HG02571 (cell line): ENCODE data around the gene PHKB.

Experiments used
- ATAC-seq: cut with Tn5 transposase; IDR thresholded peaks from one replicate; pipeline ENCODE4 v1.9.1; 2021; ENCODE audit warnings: mild to moderate bottlenecking, moderate library complexity; ENCODE audit not compliant: unreplicated experiment

Gene PHKB

DNA sequence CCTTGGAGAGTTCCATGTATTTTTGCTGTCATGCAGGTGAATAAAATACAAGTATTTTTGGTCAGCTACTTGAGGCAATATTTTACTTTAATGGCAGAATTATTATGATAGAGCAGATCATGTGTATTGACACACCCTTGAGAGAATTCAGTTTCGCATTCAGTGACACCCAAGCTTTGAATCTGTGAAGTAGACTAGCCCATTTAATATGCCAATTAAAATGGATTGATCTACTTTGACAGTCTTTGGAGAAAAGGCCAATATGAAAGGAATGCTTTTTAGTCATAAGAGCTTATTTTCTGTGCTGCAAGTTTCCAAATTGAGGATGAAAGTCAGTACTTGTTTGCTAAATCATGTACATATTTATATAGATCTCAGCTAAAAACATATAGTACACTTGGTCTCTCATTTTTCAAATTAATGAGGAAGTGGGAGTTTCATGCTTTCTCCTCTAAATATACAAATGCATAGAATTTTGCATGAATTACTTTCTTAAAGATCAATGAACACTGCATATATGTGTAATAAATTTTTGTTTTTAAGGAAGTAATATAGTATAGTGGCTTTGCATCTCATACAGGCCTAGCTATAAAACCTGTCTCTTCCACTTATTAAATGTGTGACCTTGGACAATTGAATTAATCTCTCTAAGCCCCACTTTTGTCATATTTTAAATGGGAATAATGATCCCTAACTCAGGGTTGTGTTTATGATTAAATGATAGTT is 161.5 kb downstream of the PHKB start:
- ATAC-seq: no peak

DNA sequence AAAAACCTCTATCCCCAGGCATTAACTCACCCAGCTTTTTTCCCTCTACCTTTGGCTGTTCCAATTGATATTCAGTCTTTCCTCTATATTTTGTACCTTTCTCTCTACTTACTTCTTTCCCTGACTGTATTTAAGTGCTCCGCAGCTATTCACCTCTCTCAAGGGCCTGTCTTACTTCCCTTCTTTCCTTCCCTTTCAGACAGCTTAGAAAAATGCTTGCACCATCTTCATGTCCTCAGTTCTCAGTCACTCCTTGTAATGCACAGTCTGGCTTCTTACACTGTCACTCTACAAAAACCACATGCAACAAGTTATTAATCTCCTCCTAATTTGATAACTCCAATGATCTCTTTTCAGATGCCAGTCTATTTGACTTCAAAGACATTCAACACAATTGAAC is 163.4 kb downstream of the PHKB start:
- ATAC-seq: no peak

DNA sequence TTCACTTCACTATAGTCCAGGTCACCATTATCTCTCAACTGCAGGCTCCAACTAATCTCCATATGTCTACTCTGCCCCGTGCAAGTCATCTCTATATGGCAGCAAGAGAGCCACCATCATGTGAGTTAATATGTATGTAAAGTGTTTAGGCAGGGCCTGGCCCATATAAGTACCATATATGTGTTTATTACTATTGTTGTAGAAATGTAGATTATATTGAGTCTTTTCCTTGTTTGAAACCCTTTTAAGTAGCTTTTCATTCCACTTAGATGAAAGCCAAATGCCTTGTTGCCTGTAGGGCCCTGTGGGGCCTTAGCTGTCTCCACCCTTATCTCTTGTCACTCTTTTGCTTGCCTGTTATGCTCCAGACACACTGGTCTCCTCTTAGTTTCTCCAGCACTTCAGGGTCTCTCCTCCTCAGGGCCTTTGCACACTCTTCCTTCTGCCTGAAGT is 164.0 kb downstream of the PHKB start:
- no peak for ATAC-seq

DNA sequence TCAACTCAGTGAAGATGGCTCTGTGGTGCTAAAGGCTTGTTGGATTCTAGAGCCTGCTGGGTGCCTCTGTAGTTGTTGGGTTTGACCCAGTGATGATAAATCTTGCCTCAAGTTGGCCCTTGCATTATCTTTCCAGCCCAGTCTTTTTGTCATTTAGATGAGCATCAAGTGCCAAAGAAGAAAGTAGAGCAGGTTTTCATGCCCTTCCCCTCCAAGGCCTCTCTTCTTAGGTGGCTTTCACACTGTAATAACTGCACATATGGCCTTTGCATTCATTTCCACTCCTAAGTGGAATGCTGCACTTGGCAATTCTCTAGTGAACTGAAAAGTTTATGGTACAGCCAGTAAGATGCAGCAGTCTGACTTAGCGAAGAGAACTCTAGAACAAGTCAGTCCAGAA is 165.1 kb downstream of the PHKB start:
- no peak for ATAC-seq

DNA sequence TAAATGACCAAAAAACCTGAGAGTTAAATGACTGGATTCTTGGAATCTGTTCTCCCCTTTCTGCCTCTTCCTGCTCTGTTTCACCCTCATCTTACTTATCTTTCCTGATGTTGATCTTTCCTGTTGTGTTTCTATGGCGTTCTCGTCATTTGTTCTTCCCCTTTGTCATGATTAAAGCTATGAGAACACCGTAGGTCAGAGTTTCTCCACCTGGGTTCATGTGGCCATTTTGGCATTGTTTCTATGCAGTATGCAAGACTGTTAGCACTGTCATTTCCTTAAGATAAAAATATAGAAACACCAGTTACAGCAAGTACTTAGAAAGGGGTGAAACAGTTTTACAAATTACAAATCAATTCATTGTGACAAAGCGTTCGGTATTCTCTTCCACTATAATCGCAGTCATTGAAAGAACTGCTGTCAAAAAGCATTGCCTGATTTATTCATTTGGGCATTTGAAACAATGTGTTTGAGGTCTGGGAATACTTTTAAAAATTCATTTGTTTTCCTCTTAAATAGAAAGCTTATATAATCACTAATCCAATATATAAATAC is 166.0 kb downstream of the PHKB start:
- ATAC-seq: no peak

DNA sequence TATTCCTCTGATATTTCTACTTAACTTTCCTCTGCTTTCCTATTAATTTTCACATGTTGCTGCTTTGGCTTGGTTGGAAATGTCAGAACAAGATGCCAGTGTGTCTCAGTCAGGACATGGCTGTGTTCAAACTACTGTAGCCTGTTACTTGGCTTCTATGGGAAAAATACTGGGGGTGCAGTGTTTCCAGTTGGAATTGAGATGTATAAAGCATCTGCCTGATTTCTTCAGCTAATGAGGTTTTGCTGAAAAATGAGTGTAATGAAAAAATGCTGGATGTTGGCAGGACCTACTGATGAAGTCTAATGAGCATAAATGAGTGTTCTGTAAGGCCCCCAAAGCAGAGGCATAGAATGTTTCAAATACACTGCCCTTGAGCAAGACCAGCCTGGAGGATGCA is 166.6 kb downstream of the PHKB start:
- no peak for ATAC-seq

DNA sequence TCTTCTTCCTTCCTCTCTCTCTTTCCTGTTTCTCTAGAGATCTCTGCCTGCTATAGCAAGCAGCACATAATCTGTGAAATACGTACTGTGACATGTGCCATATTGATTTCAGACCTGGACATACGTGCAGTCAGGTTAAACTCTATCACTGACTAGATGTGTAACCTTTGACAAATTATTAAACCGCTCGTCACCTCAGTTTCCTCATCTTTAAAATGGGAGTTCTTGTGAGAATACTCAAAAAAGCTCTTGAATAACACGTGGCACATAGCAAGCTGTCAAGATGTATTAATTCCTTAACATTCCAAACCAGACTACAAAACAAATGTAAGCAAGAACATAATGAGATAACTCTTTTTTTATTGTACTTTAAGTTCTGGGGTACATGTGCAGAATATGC is 170.0 kb downstream of the PHKB start:
- ATAC-seq: no peak

DNA sequence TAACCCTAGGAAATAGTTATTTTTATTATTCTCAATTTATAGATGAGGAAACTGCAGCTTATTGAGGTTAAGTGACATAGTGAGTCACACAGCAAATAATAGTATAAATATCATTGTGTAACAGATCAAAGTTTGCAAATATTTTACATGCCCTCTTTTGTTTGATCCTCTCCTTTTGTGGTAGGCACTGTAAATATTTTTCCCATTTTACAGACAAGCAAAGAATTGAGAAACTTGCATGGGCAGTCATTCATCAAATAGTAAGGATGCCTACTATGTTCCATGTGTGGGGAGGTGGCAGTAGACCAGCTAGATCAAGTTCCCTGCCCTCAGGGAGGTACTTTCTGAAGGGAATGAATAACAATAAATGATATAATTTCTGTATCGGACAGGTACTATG is 173.0 kb downstream of the PHKB start:
- ATAC-seq: no peak

DNA sequence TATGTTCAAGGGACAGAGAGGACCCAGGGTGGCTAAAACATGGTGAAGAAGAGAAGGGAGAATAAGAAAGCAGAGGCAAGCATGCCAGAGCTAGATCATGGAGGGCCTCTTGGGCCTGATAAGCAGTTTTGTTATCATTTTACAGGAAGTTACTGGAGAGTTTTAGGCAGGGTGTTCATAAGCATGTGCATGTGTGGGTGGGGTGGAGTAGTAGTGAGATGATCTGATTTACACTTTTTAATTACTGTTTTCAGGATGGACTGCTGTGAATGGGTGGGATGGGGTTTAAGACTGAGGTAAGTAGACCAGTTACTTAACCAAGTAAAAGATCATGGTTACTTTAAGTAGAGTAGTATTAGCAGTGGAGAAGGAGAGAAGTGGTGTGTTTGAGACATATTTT is 173.6 kb downstream of the PHKB start:
- no peak for ATAC-seq

DNA sequence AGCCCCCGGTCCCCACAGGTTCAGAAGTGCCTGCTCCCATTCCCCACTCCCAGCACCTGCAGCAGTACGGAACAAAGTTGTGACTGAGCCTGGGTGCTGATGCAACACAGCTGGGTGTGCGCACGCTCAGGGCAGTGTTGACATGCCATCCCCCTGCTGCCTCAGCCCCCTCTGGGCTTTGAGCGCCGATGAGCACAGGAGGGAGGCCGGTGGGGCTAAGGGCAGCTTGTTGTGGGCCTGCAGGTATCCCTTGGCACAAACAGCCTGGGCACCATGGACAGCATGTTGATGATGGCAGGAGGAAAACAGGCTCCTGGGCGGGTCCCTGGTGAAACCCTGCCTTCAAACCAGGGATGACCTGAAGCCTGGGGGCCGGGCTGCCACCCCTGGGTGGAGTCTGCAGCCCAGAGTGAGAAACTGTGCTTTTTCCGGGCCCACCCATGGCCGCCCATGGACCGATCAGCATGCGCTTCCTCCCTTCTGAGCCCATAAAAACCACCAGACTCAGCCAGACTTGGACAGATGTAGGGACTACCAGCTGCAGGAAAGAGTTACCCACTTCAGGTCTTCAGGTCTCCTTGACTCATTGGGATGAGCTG is 175.5 kb downstream of the PHKB start:
- no peak for ATAC-seq

DNA sequence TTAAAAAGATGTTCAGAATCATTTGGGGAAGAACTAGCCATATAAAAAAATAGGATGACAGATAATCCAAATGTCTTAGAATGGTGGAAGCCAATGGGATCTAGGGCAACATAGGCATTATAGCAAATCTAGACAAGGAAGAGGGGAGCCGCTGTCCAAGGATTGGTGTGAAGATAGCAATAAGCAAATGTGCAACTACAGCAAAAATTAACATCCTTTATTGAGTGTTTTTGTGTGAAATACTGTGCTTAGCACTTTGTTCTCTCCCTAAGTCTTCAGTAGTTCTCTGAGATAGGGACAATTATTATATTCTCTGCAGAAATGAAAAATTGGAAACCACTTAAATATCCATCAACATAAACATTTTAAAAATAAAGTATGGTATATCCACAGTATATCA is 177.0 kb downstream of the PHKB start:
- no peak for ATAC-seq

DNA sequence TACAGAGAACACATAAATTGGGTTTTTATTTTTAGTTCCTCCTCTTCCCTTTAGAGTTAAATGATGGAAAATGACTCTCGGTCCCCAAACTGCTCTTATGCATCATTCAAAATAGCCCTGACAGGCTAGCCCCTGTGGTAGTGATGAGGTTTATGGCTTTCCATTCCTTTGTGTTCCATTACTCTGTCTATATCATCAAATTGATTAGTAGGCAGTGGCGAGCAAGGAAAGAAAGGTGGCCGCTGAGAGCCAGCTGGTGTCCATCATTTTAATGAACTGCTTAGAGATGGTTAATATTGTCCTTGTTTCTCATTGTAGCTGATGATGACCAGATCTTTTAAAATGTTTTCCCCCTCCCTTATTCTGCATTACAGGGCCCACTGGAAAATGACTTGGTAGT is 179.5 kb downstream of the PHKB start:
- ATAC-seq: no peak

DNA sequence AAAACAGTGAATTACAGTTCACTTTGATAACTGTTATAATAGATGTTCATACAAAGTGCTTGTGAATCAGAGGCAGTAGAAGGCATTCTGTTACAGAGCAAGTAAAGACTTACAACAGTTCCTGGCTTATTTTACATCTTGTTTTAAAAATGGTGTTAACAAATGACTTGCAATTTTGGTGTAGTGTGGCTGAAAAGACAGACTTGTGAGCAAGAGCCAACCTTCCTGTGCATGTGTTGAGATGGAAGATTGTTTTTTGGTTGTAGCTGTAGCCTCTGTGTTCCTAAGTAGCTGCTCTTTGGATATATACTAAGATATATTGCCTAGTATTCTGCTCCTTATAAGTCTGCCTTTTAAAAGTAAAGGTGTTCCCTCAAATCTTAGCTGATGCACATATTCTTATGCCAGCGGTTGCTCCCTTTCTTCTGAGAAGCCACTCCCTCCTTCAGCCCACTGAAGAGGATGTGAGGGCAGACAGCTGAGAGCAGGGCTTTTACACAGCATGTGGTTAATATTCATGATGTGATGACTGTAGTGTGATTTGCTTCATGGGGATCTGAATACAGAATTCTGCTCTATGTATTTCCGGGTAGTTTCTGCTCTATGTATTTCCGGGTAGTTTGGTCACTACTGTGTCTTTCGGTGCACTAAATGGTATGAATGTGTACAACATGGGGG is 182.3 kb downstream of the PHKB start:
- ATAC-seq: no peak

DNA sequence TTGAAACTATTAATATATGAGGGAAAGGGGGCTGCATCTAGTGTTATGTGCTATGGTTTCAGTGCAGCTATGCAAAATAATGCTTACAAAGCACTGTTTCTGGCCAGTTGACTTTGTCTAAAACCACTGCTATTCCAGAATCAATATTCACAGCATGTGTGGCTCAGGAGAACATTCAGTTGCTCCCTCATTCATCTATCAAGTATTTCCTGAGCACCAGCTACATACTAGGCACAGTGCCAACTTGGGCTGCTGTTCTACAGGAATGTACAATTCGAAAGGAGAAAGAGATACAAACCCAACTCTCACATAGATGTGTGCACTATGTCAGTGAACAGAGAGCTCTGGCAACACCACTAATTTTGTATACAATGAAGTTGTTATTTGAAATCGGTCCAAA is 183.0 kb downstream of the PHKB start:
- ATAC-seq: no peak

DNA sequence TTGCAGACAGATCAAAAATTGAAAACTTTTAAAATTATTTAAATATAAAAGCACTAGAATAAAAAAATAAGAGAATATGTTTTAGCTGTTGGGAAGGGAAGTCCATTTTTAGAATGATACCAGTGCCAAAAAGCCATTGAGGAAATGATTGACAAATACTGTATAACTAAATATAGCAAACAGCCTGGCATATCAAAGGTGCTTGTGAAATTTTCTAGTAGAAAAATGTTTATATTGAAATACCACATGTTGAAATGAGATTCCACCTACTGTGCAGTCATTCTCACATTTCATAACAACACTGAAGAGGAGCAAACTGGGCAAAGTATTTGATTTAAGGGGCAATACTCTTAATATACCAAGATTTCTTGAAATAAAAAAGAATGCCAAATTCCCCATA is 183.5 kb downstream of the PHKB start:
- no peak for ATAC-seq

DNA sequence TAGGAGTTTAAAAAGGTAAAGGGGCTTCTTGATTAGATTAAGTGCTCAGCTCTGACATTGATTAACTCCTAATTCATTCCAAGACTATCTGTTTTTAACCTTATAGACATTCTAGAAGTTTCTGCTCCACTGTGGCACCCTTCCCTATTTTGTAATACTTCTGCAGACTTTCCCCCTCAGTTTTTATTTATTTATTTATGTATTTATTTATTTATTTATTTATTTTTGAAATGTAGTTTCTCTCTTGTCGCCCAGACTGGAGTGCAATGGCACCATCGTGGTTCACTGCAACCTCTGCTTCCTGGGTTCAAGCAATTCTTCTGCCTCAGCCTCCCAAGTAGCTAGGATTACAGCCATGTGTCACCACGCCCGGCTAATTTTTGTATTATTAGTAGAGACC is 185.8 kb downstream of the PHKB start:
- ATAC-seq: no peak

DNA sequence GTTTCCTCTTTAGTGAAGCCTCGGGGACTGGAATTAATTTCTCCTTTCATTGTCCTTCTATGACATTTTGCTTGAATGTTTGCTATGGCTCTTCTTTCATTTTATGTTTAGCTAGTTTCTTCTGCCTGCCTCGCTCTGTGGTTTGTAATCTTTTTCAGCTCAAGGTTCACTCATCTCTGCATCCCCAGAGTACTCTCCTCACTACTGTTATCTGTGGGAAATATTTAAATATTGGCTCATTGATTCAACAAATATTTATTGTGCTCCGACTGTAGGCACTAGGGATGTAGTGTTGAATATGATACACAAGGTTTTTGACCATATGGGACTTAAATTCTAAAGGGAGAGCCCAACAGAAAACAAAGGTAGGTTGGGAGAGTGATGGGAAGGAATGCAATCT is 195.9 kb downstream of the PHKB start:
- no peak for ATAC-seq

DNA sequence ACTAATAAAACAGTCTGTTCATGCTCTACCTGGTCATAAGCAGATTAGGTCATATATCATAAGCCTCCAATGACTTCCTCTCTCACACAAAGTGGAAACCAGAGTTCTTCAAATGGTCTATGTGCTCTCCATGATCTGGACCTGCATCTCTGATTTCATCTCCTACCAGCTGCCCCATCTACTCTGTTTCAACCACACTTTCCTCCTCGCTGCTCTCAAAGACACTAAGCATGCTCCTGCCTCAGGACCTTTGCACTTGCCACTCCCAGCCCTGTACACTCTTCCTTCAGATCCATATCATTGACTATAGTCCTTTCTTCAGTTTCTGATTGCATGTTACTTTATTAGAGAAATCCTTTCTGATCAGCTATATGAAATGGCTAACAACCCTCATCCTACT is 196.8 kb downstream of the PHKB start:
- ATAC-seq: no peak

DNA sequence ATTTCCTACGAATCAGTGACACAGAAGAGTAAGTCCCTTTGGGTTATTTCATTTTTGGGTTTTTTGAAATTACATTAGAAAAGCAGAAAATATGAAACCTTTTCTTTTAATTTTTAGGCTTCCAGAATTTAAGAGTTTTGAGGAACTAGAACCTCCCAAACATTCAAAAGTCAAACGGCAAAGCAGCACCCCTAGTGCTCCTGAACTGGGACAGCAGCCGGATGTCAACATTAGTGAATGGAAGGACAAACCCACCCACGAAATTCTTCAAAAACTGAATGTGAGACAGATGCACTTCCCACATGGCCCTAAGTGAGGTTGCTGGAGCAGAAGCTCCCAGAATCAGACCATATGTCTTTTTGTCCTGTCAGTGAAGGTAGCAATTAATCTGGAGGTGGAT is 199.4 kb downstream of the PHKB start:
- no peak for ATAC-seq

DNA sequence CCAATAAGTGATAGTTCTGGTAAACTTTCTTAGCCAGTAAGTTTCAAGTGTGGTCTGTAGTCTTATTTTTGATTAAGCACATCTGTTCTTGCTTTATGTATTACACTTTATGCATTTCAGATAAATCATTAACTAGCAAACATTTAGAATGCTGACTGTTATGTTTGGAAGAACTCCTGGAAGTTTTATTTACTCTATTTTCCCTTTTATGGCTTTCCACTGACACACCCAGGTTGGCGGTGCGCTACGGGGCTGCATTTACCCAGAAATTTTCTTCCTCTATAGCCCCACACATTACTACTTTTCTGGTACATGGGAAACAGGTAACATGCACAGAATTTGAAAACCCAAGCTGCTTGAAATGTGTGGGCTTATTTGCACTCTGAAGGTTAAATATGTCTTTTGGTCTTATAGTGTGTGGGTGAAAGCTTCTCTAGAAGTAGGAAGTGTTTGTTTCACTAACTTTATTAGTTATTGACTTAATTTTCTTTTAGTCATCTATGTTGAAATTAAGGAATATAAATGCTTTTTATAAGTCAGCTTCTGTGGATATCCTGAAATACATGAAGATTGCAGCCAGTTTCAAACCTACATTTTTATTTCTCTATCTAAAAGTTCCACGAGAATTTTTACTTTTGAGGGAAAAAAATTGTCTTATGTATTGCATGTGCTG is 203.7 kb downstream of the PHKB start:
- ATAC-seq: no peak

DNA sequence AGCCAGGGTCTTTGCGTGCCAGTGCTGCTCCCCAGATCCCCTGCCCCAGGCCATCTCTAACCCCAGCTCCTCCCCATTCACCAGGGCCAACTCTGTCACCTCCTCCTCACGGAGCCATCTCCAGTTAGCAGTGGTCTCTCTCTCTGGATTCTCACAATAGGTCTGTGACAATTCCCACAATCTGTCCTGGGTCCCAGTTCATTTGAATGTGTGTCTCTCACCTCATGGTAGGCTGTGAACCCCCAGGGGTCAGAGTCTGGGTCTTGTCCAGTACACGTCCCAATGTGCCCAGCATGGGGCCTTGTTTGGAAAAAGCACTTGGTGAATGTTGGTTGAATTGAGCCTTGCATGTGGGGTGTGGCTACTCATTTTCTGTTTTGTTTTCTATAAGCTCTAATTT is 205.3 kb downstream of the PHKB start:
- ATAC-seq: no peak

DNA sequence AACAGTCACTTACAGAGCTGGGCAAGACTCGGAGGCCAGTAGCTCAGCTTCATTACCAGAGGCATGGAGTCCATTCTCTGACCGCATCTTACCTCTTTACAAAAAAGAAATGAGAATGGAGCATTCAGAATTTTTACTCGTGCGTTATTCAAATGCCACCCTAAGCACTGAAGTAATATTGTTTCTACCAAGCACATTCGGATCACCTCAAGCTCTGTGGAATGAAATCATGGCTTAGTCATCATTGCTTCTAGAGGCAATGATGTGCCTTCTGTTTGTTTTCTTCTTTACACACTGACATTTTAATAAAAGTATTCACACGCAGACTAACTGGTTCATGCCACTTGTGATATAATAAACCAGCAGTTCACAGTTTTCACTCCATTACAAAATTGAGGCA is 206.8 kb downstream of the PHKB start:
- no peak for ATAC-seq
